Endometrium (tissue), 2 donors: Measurements from ENCODE around the gene ADAM33.

ENCODE experiments used
- FAIRE-seq: peaks from 2 replicates; lab custom pipeline; 2012; peaks lifted over from hg19 to GRCh38; lab: Jason Lieb, UNC
- donor health status: control.
- donor health status: control.

ADAM33 gene

GRCh38 chr20:3710011-3710466 is 28.2 kb upstream of the ADAM33 start:
- no peak for FAIRE-seq

- no peak for FAIRE-seq
Observed at GRCh38 chr20:3707508-3707899, 25.7 kb upstream of the ADAM33 start.

- no peak for FAIRE-seq
Observed at GRCh38 chr20:3706774-3707507, 25.1 kb upstream of the ADAM33 start.

GRCh38 chr20:3705970-3706739 is 24.3 kb upstream of the ADAM33 start:
- no peak for FAIRE-seq

GRCh38 chr20:3705491-3705969 is 23.7 kb upstream of the ADAM33 start:
- no peak for FAIRE-seq

- FAIRE-seq: no peak
Observed at GRCh38 chr20:3704087-3704486, 22.3 kb upstream of the ADAM33 start.

- no peak for FAIRE-seq
Observed at GRCh38 chr20:3702611-3703391, 21.0 kb upstream of the ADAM33 start.

GRCh38 chr20:3701061-3701998 is 19.5 kb upstream of the ADAM33 start:
- no peak for FAIRE-seq

- no peak for FAIRE-seq
Observed at GRCh38 chr20:3699037-3699436, 17.2 kb upstream of the ADAM33 start.

GRCh38 chr20:3698591-3699001 is 16.8 kb upstream of the ADAM33 start:
- FAIRE-seq: no peak

GRCh38 chr20:3697588-3698305 is 15.9 kb upstream of the ADAM33 start:
- no peak for FAIRE-seq

GRCh38 chr20:3696745-3697587 is 15.2 kb upstream of the ADAM33 start:
- no peak for FAIRE-seq

- FAIRE-seq: no peak
Observed at GRCh38 chr20:3696200-3696599, 14.4 kb upstream of the ADAM33 start.

- no peak for FAIRE-seq
Observed at GRCh38 chr20:3694864-3695263, 13.1 kb upstream of the ADAM33 start.

- no peak for FAIRE-seq
Observed at GRCh38 chr20:3693376-3693775, 11.6 kb upstream of the ADAM33 start.

GRCh38 chr20:3692706-3693294 is 11.0 kb upstream of the ADAM33 start:
- FAIRE-seq: no peak

GRCh38 chr20:3691897-3692296 is 10.1 kb upstream of the ADAM33 start:
- FAIRE-seq: no peak

GRCh38 chr20:3691306-3691705 is 9.5 kb upstream of the ADAM33 start:
- FAIRE-seq: no peak

GRCh38 chr20:3690413-3690812 is 8.6 kb upstream of the ADAM33 start:
- no peak for FAIRE-seq
